ENCODE measurements around the gene FOXD1. TPM values are rescaled to one million over a fixed set of nuclear protein-coding genes. Genes with fewer than 3 reads are reported as not detected.
A peak's percentile ranks its signal among the peaks of the same experiment; 100 is the strongest.

Gene FOXD1
- total and polyA plus RNA-seq, 2 of the 4 experiments (the other 2 are of a cell fraction): 3.2 to 23.1 TPM

DNA sequence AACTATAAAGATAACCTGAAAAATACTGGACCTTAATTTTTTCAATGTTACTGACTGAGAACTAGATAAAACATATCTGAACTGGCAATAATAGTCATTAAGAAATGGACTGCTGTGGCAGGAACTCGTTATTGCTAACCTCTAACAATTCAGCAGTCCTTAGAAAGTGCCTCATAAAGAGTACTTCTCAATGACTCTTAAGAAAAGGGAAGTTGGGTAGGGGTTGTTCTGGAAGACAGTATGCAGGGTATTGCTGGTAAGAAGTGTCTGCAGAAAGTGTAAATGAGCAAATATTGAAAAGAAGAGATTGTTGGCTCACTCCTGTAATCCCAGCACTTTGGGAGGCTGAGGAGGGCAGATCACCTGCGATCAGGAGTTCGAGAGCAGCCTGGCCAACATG, 27.9 kb downstream of the FOXD1 start:
- no peak for ATAC-seq (ENCODE audit: low read depth)
- Histone ChIP-seq H3K27ac (ENCODE audit: insufficient read depth, low read length) (no peak overlapping the region), H2AK9ac (replicated peaks; ENCODE audit: low read depth, low read length, poor library complexity) (no peak overlapping the region), H4K8ac (ENCODE audit: low read depth in 2 of 2, low read length in 2 of 2) (no peak overlapping the region), H3K4me3 (ENCODE audit: insufficient read depth, low read depth, low read length) (no peak overlapping the region), H3K79me1 (ENCODE audit: low read depth in 1 of 2, low read length in 2 of 2) (peaks cover 0 to 13% of the 10 kb centered on the region in 2 experiments; a peak in 1 of 4 replicates), H3K18ac (ENCODE audit: low read depth, low read length) (no peak overlapping the region), H3K56ac (ENCODE audit: extremely low read depth, insufficient read depth, low read length) (no peak overlapping the region), H4K91ac (ENCODE audit: insufficient read depth, low read depth, low read length) (no peak overlapping the region), H3K9me1 (ENCODE audit: insufficient read depth, low read length) (peaks cover 14% of the 10 kb centered on the region), H3K27me3 (ENCODE audit: control insufficient read depth, insufficient read depth, low read length) (no peaks in the 10 kb centered on the region), H4K20me1 (ENCODE audit: insufficient read depth, low read length) (no peaks in the 10 kb centered on the region), H3K9me3 (ENCODE audit: control insufficient read depth, insufficient read depth, low read length) (no peaks in the 10 kb centered on the region), H3K9ac (ENCODE audit: low read depth, low read length) (no peak overlapping the region), H2BK120ac (ENCODE audit: low read depth, low read length) (no peak overlapping the region), H2AK5ac (ENCODE audit: low read depth, low read length) (no peak overlapping the region), H3K36me3 (ENCODE audit: control insufficient read depth, insufficient read depth, low read length) (no peaks in the 10 kb centered on the region), H2BK5ac (ENCODE audit: low read depth, low read length, poor library complexity, severe bottlenecking) (no peak overlapping the region), H2BK15ac (ENCODE audit: low read depth, low read length) (no peak overlapping the region), H3K4me2 (ENCODE audit: low read depth, low read length) (no peak overlapping the region), H3K14ac (replicated peaks; ENCODE audit: low read depth, low read length) (no peak overlapping the region), H3K4ac (ENCODE audit: low read depth, low read length) (no peak overlapping the region), H3K23ac (ENCODE audit: low read depth, low read length) (peak overlapping the region; percentile 61; the same call in 1 of the 2 replicates), H4K5ac (ENCODE audit: low read depth, low read length) (no peak overlapping the region), H2AFZ (replicated peaks; ENCODE audit: low read length, poor library complexity) (no peak overlapping the region), H2BK20ac (ENCODE audit: low read depth, low read length) (no peak overlapping the region), H3K4me1 (ENCODE audit: control insufficient read depth, insufficient read depth, low read length) (peaks cover 22% of the 10 kb centered on the region)
- POLR2A ChIA-PET (ENCODE audit: unreplicated experiment): interaction anchor here (1.4 kb wide), 1 partner anchor 28 kb away, joined by 3 read pairs; the partner anchor contains the start of gene FOXD1
- WGBS, 2 experiments (ENCODE audit: extremely low coverage in 2 of 2, insufficient read length in 1 of 2): no CpG with 5 or more reads among the region's 3 CpGs
- in situ Hi-C loops (cut with MboI; ENCODE audit: low sequenced_read_pairs): no loop called here
- dilution Hi-C loops (cut with HindIII; ENCODE audit: low sequenced_read_pairs, unreplicated experiment): no loop called here
- CTCF ChIA-PET: interaction anchor here (0.8 to 3.4 kb wide), 4 partner anchors 13 to 30 kb away, joined by 3 to 11 read pairs (median 4); partner anchors contain the start of gene FOXD1
- intact Hi-C loops (cut with micrococcal nuclease): no loop called here
- no peak for DNase-seq
- TF ChIP-seq POLR2A (IDR thresholded peaks at IDR 0.05; ENCODE audit: low read depth, low read length) (no peak), RFX5 (IDR thresholded peaks at IDR 0.05; ENCODE audit: low read depth, low read length) (no peak), BHLHE40 (IDR thresholded peaks at IDR 0.05; ENCODE audit: low read depth, low read length) (no peak), MXI1 (IDR thresholded peaks at IDR 0.05; ENCODE audit: borderline replicate concordance, low read depth, low read length) (no peak), MAFK (IDR thresholded peaks at IDR 0.05; ENCODE audit: low read depth, low read length) (no peak), CHD1 (IDR thresholded peaks at IDR 0.05; ENCODE audit: low read depth, low read length) (no peak), SMC3 (IDR thresholded peaks at IDR 0.05; ENCODE audit: low read depth, low read length) (no peak), RAD21 (IDR thresholded peaks at IDR 0.05; ENCODE audit: low read length) (no peak)
- TF ChIP-seq, protein P1, sequence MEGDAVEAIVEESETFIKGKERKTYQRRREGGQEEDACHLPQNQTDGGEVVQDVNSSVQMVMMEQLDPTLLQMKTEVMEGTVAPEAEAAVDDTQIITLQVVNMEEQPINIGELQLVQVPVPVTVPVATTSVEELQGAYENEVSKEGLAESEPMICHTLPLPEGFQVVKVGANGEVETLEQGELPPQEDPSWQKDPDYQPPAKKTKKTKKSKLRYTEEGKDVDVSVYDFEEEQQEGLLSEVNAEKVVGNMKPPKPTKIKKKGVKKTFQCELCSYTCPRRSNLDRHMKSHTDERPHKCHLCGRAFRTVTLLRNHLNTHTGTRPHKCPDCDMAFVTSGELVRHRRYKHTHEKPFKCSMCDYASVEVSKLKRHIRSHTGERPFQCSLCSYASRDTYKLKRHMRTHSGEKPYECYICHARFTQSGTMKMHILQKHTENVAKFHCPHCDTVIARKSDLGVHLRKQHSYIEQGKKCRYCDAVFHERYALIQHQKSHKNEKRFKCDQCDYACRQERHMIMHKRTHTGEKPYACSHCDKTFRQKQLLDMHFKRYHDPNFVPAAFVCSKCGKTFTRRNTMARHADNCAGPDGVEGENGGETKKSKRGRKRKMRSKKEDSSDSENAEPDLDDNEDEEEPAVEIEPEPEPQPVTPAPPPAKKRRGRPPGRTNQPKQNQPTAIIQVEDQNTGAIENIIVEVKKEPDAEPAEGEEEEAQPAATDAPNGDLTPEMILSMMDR (conservative IDR thresholded peaks at IDR 0.05; ENCODE audit: low read depth, low read length): no peak
- no TSS peak for BruUV-seq (replicated peaks)

Data from IMR-90 (cell line).